ENCODE measurements around the gene TPK1.

TPK1 gene

GRCh38 chr7:144500225-144500624, 335.6 kb downstream of the TPK1 start:
- in situ Hi-C loops (cut with HindIII; ENCODE audit: low sequenced_read_pairs) = no loop called here

GRCh38 chr7:144497282-144497681, 338.6 kb downstream of the TPK1 start:
- in situ Hi-C loops (cut with HindIII; ENCODE audit: low sequenced_read_pairs) = no loop called here
- H3K4me3 ChIP-seq (ENCODE audit: low read depth, low read length) = no peak overlapping the region
- TF ChIP-seq CTCF (IDR thresholded peaks at IDR 0.05; ENCODE audit: low read depth, low read length, missing control alignments) = no peak
- DNase-seq (ENCODE audit: low read depth) = no peak

More at GRCh38 chr7:144500225-144500624, 335.6 kb downstream of the TPK1 start:
- no peak overlapping the region for H3K4me3 ChIP-seq (ENCODE audit: low read depth, low read length)
- TF ChIP-seq CTCF (IDR thresholded peaks at IDR 0.05; ENCODE audit: low read depth, low read length, missing control alignments) = no peak
- no peak for DNase-seq (ENCODE audit: low read depth)

- in situ Hi-C loops (cut with HindIII; ENCODE audit: low sequenced_read_pairs) = no loop called here
- no peak for DNase-seq (ENCODE audit: low read depth)
Observed at GRCh38 chr7:144494355-144494754, 341.5 kb downstream of the TPK1 start.

GRCh38 chr7:144489504-144489903, 346.3 kb downstream of the TPK1 start:
- no peak for DNase-seq (ENCODE audit: low read depth)
- no peak for TF ChIP-seq CTCF (IDR thresholded peaks at IDR 0.05; ENCODE audit: low read depth, low read length, missing control alignments)
- no peak overlapping the region for H3K4me3 ChIP-seq (ENCODE audit: low read depth, low read length)
- in situ Hi-C loops (cut with HindIII; ENCODE audit: low sequenced_read_pairs) = no loop called here

More at GRCh38 chr7:144494355-144494754, 341.5 kb downstream of the TPK1 start:
- no peak for TF ChIP-seq CTCF (IDR thresholded peaks at IDR 0.05; ENCODE audit: low read depth, low read length, missing control alignments)
- H3K4me3 ChIP-seq (ENCODE audit: low read depth, low read length) = no peak overlapping the region

- TF ChIP-seq CTCF (IDR thresholded peaks at IDR 0.05; ENCODE audit: low read depth, low read length, missing control alignments) = no peak
- DNase-seq (ENCODE audit: low read depth) = no peak
- in situ Hi-C loops (cut with HindIII; ENCODE audit: low sequenced_read_pairs) = no loop called here
- H3K4me3 ChIP-seq (ENCODE audit: low read depth, low read length) = no peak overlapping the region
Observed at GRCh38 chr7:144488977-144489376, 346.9 kb downstream of the TPK1 start.

GRCh38 chr7:144487901-144488300, 348.0 kb downstream of the TPK1 start:
- no peak overlapping the region for H3K4me3 ChIP-seq (ENCODE audit: low read depth, low read length)
- in situ Hi-C loops (cut with HindIII; ENCODE audit: low sequenced_read_pairs) = no loop called here
- no peak for DNase-seq (ENCODE audit: low read depth)
- no peak for TF ChIP-seq CTCF (IDR thresholded peaks at IDR 0.05; ENCODE audit: low read depth, low read length, missing control alignments)

GRCh38 chr7:144484445-144484844, 351.4 kb downstream of the TPK1 start:
- no peak for DNase-seq (ENCODE audit: low read depth)
- H3K4me3 ChIP-seq (ENCODE audit: low read depth, low read length) = no peak overlapping the region
- in situ Hi-C loops (cut with HindIII; ENCODE audit: low sequenced_read_pairs) = no loop called here
- no peak for TF ChIP-seq CTCF (IDR thresholded peaks at IDR 0.05; ENCODE audit: low read depth, low read length, missing control alignments)
